HFFc6 (cell line): ENCODE results near the gene AATK. TPM values are rescaled to one million over a fixed set of nuclear protein-coding genes. Genes with fewer than 3 reads are reported as not detected.

Experiments used
- DNase-seq: peaks from one replicate; pipeline ENCODE4 v3.0.0-alpha.2; 2018
- H3K27ac Mint-ChIP-seq: 2 replicates; pipeline ENCODE4 v1.8.0; 2020; ENCODE audit warnings: mild to moderate bottlenecking, mixed read lengths
- H3K27me3 Mint-ChIP-seq: 2 replicates; pipeline ENCODE4 v1.8.0; 2021; ENCODE audit warnings: mild to moderate bottlenecking, moderate library complexity, mixed read lengths; ENCODE audit not compliant: insufficient read depth
- H3K36me3 Mint-ChIP-seq: 2 replicates; pipeline ENCODE4 v1.8.0; 2021; ENCODE audit warnings: low read depth, mixed read lengths
- H3K4me1 Mint-ChIP-seq: 2 replicates; pipeline ENCODE4 v1.8.0; 2020; ENCODE audit warnings: low read depth, mixed read lengths
- H3K4me3 Mint-ChIP-seq: 2 replicates; pipeline ENCODE4 v1.8.0; 2020; ENCODE audit warnings: mild to moderate bottlenecking, moderate library complexity, mixed read lengths
- H3K9me3 Mint-ChIP-seq: 2 replicates; pipeline ENCODE4 v1.8.0; 2020; ENCODE audit warnings: mild to moderate bottlenecking, mixed read lengths
- long read RNA-seq: library from polyadenylated mRNA; unstranded; transcript quantifications from one replicate; pipeline ENCODE4 v2.0.0, GENCODE V29; 2019
- total RNA-seq, 6 experiments: library from RNA; stranded (reverse); fragmentation: NEBNext Ultra II Directional; extraction: Animal tissue kit (Norgen Biotek cat#: 25700); gene quantifications; 2 replicates in 1 of 6; 3 replicates in 5 of 6; pipeline ENCODE4 v1.2.3, GENCODE V29; 2021
- TF ChIP-seq, protein P1 (sequence below): fragments of 200-600 bp; sonication (generic); IDR thresholded peaks from 2 replicates; pipeline ENCODE4 v1.5.0; 2021; ENCODE audit warnings: antibody characterized with exemption, mild to moderate bottlenecking

The AATK gene, protein sequence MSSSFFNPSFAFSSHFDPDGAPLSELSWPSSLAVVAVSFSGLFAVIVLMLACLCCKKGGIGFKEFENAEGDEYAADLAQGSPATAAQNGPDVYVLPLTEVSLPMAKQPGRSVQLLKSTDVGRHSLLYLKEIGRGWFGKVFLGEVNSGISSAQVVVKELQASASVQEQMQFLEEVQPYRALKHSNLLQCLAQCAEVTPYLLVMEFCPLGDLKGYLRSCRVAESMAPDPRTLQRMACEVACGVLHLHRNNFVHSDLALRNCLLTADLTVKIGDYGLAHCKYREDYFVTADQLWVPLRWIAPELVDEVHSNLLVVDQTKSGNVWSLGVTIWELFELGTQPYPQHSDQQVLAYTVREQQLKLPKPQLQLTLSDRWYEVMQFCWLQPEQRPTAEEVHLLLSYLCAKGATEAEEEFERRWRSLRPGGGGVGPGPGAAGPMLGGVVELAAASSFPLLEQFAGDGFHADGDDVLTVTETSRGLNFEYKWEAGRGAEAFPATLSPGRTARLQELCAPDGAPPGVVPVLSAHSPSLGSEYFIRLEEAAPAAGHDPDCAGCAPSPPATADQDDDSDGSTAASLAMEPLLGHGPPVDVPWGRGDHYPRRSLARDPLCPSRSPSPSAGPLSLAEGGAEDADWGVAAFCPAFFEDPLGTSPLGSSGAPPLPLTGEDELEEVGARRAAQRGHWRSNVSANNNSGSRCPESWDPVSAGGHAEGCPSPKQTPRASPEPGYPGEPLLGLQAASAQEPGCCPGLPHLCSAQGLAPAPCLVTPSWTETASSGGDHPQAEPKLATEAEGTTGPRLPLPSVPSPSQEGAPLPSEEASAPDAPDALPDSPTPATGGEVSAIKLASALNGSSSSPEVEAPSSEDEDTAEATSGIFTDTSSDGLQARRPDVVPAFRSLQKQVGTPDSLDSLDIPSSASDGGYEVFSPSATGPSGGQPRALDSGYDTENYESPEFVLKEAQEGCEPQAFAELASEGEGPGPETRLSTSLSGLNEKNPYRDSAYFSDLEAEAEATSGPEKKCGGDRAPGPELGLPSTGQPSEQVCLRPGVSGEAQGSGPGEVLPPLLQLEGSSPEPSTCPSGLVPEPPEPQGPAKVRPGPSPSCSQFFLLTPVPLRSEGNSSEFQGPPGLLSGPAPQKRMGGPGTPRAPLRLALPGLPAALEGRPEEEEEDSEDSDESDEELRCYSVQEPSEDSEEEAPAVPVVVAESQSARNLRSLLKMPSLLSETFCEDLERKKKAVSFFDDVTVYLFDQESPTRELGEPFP (N-terminal part only)
- total RNA-seq, result under 1 TPM; 0.15 to 0.59 (median 0.38) TPM
- long read RNA-seq, partial matches to known transcripts, result 1 of 1 reads
- long read RNA-seq, other reads (novel, unspliced or antisense), result 0 of 1 reads

DNA sequence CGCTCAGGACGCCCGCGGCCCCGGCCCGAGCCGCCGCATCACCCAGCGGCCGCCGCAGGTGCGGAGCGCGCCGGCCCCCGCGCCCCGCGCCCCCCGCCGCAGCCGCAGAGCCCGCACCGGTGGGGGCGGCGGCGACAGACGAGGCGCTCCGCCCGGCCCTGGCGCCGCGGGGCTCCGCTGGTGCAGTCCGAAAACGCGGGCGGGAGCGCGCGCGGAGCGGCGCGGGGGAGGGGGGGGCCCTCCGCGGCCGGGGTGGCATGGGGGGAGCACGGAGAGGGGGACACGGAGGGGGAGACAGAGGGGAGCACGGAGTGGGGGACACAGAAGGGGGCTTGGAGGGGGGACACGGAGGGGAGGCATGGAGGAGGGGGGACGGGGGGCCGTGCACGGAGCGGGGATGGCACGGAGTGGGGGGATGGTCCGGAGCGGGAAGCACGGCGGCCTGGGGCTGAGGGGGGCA is at the start of gene AATK:
Gene AATK, minus strand, starts transcription at position 189 of the 460 bp plus-strand sequence. CDS start 229 bp downstream, outside the sequence.
- peaks cover 18% of the 10 kb centered on the region; the same call in 1 of the 2 replicates for H3K27me3 Mint-ChIP-seq
- no peak for DNase-seq
- H3K4me1 Mint-ChIP-seq, result no peaks in the 10 kb centered on the region
- no peaks in the 10 kb centered on the region for H3K36me3 Mint-ChIP-seq
- H3K4me3 Mint-ChIP-seq, result no peak within 1 kb of the TSS
- H3K9me3 Mint-ChIP-seq, result no peaks in the 10 kb centered on the region
- no peak within 1 kb of the TSS for H3K27ac Mint-ChIP-seq
- TF ChIP-seq, protein P1, sequence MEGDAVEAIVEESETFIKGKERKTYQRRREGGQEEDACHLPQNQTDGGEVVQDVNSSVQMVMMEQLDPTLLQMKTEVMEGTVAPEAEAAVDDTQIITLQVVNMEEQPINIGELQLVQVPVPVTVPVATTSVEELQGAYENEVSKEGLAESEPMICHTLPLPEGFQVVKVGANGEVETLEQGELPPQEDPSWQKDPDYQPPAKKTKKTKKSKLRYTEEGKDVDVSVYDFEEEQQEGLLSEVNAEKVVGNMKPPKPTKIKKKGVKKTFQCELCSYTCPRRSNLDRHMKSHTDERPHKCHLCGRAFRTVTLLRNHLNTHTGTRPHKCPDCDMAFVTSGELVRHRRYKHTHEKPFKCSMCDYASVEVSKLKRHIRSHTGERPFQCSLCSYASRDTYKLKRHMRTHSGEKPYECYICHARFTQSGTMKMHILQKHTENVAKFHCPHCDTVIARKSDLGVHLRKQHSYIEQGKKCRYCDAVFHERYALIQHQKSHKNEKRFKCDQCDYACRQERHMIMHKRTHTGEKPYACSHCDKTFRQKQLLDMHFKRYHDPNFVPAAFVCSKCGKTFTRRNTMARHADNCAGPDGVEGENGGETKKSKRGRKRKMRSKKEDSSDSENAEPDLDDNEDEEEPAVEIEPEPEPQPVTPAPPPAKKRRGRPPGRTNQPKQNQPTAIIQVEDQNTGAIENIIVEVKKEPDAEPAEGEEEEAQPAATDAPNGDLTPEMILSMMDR, result no peak

DNA sequence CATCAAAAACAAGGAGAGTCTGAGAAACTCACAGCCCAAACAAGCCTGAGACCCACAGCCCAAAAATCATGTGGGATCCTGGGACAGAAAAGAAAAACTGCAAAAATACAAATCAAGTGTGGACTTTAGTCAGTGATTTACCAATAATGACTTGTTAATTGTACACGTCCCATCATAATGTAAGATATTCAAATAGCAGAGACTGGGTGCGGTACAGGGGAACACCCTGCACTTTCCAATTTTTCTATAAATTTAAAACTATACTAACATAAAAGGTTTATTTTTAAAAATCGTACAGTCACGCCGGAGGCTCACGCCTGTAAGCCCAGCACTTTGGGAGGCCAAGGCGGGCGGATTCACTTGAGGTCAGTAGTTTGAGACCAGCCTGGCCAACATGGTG is 48.0 kb upstream of the AATK start:
- Mint-ChIP-seq H3K36me3 (peaks cover 7% of the 10 kb centered on the region; the same call in 1 of the 2 replicates), H3K27ac (no peak overlapping the region), H3K4me3 (no peak overlapping the region), H3K27me3 (no peaks in the 10 kb centered on the region; the same call in 1 of the 2 replicates), H3K4me1 (no peaks in the 10 kb centered on the region), H3K9me3 (no peaks in the 10 kb centered on the region)
- TF ChIP-seq, protein P1, result no peak
- no peak for DNase-seq

DNA sequence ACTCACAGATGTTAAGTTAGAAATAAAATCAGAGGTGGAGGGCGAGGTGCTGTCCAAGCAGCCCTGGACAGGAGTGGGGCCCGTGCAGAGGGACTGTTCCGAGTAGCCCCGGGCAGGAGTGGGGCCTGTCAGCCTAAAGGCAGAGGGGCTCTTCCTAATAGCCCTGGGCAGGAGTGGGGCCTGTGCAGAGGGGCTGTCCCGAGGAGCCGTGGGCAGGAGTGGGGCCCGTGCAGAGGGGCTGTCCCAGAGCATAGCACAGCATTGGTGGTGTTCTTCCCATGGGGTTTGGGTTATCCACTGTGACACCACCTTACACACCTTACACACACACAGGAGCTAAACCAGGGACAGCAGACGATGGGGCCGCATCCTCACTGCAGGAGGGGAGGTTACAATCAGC is 46.3 kb upstream of the AATK start:
- no peak overlapping the region for H3K27ac Mint-ChIP-seq
- no peaks in the 10 kb centered on the region for H3K4me1 Mint-ChIP-seq
- H3K27me3 Mint-ChIP-seq, result no peaks in the 10 kb centered on the region
- H3K4me3 Mint-ChIP-seq, result no peak overlapping the region
- H3K36me3 Mint-ChIP-seq, result peaks cover 5% of the 10 kb centered on the region; the same call in 1 of the 2 replicates
- no peaks in the 10 kb centered on the region for H3K9me3 Mint-ChIP-seq
- DNase-seq, result no peak
- TF ChIP-seq, protein P1, result no peak

DNA sequence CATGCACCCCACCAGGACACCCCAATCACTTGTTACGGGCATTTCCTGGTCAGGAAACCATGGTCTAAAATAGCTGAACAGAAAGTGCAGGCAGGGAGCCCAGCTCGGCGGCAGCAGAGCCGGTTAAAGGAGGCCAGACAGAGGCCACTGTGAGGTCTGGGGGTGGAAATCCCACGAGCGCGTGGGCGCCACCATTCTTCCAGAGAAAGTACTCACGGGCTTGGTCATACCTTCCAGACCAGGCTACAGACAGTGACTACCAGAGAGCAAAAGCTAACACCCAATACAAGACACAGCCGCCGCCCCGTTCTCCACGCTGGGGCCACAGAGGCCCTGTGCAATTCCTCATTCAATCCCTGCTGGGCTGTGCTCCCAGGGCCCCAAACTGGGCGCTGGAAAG is 44.8 kb upstream of the AATK start:
- H3K27ac Mint-ChIP-seq, result no peak overlapping the region
- no peaks in the 10 kb centered on the region for H3K9me3 Mint-ChIP-seq
- no peaks in the 10 kb centered on the region; the same call in 1 of the 2 replicates for H3K27me3 Mint-ChIP-seq
- H3K36me3 Mint-ChIP-seq, result no peaks in the 10 kb centered on the region
- no peak for DNase-seq
- TF ChIP-seq, protein P1, result no peak
- H3K4me3 Mint-ChIP-seq, result no peak overlapping the region
- no peaks in the 10 kb centered on the region for H3K4me1 Mint-ChIP-seq

DNA sequence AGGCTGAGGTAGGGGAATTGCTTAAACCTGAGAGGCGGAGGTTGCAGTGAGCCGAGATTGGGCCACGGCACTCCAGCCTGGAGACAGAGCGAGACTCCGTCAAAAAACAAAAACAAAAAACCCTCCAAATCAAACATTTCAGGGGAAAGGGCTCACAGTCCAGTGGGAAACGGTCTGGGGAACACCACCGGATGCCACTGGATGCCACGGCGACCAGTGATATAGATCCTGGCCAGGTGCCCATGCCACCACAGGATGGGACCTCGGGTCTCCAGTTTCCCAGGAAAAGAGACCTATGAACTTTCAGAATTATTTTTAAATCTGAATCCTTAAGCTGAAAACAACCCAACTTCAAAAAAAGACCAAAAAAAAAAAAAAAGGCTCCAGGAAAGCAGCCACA is 44.4 kb upstream of the AATK start:
- no peak overlapping the region for H3K27ac Mint-ChIP-seq
- DNase-seq, result no peak
- no peaks in the 10 kb centered on the region for H3K4me1 Mint-ChIP-seq

More for the DNA sequence above, 44.4 kb upstream of the AATK start:
- H3K9me3 Mint-ChIP-seq, result no peaks in the 10 kb centered on the region
- no peaks in the 10 kb centered on the region; the same call in 1 of the 2 replicates for H3K27me3 Mint-ChIP-seq
- H3K36me3 Mint-ChIP-seq, result no peaks in the 10 kb centered on the region
- H3K4me3 Mint-ChIP-seq, result no peak overlapping the region
- TF ChIP-seq, protein P1, result no peak
